GM19438 (cell line): ENCODE measurements around the gene MPST.
"Not testable (repeated sequence)": the region's sequence is repeated elsewhere in the genome, so short reads cannot be mapped to it uniquely, and the experiment has no call there.

Experiments used
- ATAC-seq: cut with Tn5 transposase; IDR thresholded peaks from one replicate; pipeline ENCODE4 v1.9.1; 2021; ENCODE audit warnings: low read depth; ENCODE audit not compliant: unreplicated experiment

Gene MPST

DNA sequence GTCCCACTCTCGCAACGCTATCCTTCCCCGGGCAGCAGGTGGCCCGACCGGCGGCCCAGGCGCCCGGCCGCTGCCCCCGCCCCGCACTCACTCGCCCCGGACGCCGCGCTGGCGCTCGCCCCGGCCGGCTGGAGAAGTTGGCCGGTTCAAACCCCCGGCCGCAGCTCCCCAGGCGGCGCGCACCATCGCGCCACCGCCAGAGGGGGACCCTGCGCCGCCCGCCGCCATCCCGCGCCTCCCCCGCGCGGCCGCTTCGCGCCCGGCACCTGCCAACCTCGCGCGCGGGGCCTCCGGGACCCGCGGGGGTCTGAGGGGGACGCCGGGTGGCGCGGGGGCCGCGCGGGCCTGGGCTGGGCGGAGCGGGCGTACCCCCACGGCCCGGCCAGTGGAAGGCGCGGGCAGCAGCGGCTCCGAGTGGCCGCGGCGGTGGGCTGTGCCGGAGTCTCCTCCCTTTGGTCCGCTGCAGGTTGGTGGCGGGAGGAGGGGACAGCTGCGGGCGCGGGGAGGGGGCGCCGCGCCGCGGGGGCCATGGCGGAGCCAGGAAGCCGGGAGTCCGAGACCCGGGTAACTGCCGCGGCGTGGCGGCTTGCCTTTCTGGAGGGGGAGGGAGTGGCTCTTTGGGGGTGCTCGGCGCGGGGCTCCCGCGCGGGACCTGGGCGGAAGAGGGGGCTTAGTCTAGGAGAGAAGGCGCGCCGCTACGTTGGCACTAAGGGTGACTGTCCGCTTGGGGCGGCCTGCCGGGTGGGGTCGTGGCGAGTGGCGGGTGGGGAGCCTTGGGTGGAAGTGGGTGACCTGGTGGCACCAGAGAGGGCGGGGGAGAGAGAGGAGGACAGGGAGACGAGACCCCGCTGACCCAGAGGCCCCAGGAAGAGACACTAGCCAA, at the start of gene MPST, which contains the start of gene TST:
TSS of gene MPST (plus strand) at position 434 of the 883 bp plus-strand sequence. CDS start at position 529, 95 bp downstream.
TSS of gene TST (minus strand) at position 139 of the 883 bp plus-strand sequence. CDS start 715 bp downstream, outside the sequence.
- peak; percentile 62 for ATAC-seq

- ATAC-seq = no peak
Observed at GRCh38 chr22:36971341-36972125, 48.0 kb upstream of the MPST start.

DNA sequence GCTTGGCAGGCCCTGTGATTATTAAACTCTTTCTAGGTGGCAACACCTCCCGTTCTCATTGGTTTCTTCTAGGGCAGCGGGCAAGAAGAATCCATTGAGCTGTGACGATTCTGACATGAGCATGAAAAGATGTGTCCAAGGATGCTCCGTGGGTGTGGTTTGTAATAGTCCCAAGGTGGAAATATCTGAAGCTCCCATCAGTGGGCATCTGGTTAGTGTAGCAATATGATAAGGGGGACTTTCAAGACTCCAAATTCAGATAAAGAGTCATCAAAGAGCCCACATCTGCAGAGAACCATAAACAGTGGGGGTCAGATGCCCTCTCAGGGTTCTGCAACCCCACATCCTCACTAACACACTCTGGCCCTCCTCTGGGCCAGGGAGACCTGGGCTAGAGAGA, 42.9 kb upstream of the MPST start:
- no peak for ATAC-seq

DNA sequence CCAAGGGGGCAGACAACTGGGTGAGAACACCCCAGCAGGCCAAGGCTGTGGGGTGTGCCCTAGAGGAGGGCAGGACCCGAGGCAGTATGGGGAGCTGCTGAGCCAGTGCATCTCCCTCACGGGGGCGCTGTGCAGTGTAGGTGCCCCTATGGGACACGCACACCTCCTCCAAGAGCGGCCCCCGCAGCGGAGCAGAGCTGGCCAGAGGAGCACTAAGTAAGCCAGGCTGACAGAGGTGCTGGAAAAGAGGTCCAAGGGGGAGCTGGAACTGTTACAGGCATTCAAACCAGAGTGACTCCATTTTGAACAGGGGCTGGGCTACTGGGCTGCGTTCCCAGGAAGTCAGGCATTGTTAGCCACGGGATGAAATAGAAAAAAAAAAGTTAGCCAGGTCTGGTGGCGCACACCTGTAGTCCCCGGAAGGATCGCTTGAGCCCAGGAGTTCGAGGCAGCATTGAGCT, 42.1 kb upstream of the MPST start:
- no peak for ATAC-seq

GRCh38 chr22:36977947-36978660, 41.4 kb upstream of the MPST start:
- ATAC-seq = no peak

- ATAC-seq = no peak
Observed at GRCh38 chr22:36979016-36979910, 40.3 kb upstream of the MPST start.

DNA sequence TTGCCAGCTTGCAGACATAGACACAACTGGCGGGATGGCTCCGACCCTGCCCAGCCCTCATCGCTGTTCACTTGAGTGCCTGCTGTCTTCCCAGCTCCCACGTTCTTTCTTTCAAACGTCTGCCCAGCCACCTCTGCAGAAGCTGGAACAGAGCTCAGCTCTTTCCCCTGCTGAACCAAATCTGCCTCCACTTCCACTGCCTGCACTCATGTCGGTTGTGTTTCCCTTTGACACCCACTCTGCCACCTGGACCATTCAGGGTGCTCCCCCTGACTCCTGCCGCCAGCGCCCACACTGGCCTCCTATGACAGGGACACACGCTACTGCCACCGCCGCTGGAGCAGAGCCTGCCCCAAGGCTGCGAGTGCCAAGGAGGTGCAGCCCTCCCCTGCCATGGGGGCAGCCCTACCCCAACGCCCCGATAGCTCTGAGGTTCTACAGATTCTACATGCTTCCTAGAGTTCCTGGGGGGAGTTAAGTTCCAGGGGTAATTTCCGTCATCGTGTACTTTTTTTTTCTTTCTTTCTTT, 38.2 kb upstream of the MPST start:
- no peak for ATAC-seq

DNA sequence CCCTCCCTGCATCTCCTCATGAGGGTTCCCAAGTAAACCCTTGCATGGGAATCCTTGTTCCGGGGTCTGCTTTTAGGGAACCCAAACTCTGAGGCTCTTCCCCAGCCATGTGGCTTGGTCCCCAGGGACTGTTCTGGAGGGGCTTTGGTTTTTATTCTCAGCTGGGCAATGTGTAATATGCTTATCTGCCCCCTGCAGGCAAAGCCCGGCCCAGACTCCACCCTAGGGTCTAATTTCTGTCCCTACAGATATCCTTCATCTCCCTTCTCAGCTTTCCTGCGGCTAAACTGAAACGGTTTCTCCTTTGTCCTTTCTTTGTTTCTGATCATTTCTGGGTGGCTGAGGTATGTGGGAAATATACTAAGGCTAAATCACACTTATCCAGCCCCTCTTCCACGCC, 37.4 kb upstream of the MPST start:
- ATAC-seq = no peak

DNA sequence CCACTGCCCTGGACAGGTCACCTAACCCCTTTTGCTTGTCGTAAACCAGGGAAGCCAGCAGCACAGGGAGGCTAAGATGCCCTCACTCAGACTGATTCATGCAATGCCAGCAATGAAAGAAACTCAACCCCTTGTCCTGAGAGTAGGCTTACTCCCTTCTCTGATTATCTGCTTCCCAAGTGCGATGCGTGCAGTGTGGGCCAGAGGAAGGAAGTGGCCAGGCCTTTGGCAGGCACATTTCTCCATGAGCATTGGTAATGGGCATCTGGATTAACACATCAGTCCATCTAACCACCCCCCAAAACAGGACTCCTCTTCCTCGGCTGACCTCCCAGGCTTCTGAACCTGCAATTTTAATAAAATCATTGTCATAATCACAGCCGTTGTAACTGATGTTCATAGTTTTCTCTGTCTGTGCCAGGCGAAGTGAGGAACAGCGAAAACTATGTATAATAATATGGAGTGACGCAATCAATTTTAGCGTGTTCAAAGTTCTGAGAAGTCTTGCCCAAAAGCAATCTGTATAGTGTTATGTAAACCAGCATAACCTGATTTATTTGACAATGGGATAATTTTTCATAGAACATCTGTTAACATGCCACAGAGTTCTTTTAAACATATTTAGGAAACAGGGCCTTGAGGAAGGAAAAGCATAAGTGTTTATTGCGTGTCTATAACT, 34.2 kb upstream of the MPST start:
- ATAC-seq = no peak

GRCh38 chr22:36986242-36986821, 33.2 kb upstream of the MPST start:
- no peak for ATAC-seq

DNA sequence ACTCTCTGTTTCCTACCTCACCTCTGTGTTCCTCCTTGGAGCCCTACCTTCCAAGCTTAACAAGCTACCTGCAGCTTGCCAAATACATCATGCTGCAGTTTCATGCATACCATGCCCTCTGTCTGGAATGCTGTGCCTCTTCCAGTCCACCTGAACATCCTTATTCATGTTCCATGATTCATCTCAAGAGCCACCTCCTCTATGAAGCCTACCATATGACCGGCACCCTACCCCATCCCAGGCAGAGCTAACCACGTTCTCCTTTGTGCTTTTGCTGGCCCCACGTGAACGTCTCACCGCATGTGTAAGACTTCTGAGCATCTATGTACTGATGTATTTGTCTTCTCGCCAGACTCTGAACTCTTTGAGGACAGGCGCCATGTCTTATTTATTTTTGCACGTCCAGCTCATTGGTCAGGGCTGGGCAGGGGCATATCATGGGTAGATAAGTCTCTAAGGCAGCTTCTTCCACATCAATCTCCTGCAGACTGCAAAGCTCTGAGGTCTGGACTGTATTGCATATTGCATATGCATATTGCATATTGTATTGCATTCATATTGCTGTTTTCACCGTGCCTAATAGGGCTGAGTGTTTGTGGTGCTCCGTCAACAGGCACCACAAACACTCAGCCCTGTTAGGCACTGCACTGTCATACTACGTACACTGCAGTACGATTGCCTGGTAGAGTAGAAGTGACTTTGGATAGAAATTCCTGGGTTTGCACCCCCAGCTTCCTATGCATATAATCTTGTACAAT, 31.3 kb upstream of the MPST start:
- no peak for ATAC-seq

DNA sequence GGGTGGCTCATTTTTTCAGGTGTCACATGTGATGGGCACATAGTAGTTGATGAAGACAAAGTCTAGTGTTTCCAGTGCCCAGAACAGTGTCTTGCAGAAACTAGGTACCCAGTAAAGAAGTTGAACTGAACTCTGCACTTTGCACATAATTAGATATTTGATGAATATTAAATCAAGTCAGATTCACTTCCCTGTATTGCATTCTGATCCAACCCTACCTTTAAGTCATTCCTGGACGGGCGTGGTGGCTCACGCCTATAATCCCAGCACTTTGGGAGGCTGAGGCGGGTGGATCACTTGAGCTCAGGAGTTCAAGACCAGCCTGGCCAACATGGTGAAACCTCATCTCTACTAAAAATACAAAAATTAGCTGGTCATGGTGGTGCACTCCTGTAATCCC, 30.5 kb upstream of the MPST start:
- not testable (repeated sequence) for ATAC-seq

- no peak for ATAC-seq
Observed at GRCh38 chr22:36990457-36990856, 29.1 kb upstream of the MPST start.

DNA sequence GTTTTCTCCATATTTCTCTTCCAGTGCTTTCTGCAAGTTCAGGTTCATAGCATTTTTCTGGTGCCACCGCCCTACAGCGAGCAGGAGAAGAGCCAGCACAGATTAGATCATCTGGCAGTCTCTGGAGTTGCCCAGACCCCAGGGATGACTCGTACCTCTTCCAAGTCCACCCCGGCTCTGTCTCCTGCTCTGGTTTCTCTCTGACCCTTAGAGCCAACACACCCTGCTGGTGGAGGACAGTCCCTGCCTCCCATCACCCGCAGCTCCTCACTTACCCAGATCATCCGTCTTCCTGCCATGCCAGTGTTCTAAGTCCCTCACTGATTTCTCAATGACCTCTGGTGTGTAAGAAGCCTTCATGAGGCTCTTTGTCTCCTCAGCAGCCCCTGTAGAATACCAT, 28.3 kb upstream of the MPST start:
- no peak for ATAC-seq

- no peak for ATAC-seq
Observed at GRCh38 chr22:36997746-36998145, 21.8 kb upstream of the MPST start.

DNA sequence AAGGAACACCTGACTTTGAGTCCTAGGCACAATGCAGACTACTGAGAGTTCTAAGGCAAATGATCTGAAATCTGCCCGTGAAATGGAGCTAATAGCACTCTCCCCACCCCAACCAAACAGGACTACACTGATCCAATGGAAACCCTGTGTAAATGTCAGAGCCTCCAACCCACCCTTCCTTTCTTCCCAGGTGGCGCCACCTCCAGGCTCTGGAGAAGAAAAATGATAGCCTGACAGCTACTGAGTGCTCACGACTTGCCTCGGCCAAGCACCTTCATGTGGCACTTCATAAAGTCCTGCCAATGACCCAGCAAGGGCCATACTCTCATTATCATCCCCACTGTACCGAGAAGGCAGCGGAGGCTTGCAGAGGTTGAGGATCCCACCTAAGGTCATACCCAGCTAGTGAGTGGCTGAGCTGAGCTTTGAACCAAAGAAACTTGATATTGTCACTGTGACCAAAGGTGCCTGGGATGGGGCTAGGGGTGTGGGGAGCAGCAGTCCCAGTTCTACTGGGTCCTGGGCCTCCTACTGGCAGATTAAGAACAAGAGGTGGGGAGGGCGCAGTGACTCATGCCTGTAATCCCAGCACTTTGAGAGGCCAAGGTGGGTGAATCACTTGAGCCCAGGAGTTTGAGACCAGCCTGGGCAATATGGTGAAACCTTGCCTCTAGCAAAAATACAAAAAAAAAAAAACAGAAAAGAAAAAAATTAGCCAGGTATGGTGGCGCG, 20.8 kb upstream of the MPST start:
- no peak for ATAC-seq

- no peak for ATAC-seq
Observed at GRCh38 chr22:36999463-36999862, 20.1 kb upstream of the MPST start.
